Measurements from ENCODE around the gene PVRIG. TPM values are rescaled to one million over a fixed set of nuclear protein-coding genes. Genes with fewer than 3 reads are reported as not detected.
A peak's percentile ranks its signal among the peaks of the same experiment; 100 is the strongest.

PVRIG gene
- total and polyA plus RNA-seq, 2 of the 8 experiments (the other 6 are each of a cell fraction or from before 2014, with no cell fraction given), result 0.15 TPM; not detected in 1

- Histone ChIP-seq H3K4me3 (ENCODE audit: extremely low read depth in 1 of 4, insufficient read depth in 2 of 4, low read depth in 3 of 4, low read length in 4 of 4) (no peak overlapping the region), H3K23me2 (ENCODE audit: low read depth, low read length) (no peaks in the 10 kb centered on the region), H3K9ac (replicated peaks in 1 of 4; ENCODE audit: extremely low read depth in 1 of 4, low read depth in 3 of 4, low read length in 3 of 4) (no peak overlapping the region), H3K18ac (ENCODE audit: extremely low read depth, low read length) (peak overlapping the region; percentile 85), H3K4ac (replicated peaks; ENCODE audit: insufficient read length, low read depth, low read length) (peak overlapping the region; percentile 69), H2BK15ac (ENCODE audit: low read length) (no peak overlapping the region; the same call in 1 of the 2 replicates), H3K23ac (ENCODE audit: insufficient read length) (no peak overlapping the region), H3K79me1 (ENCODE audit: low read depth, low read length) (peaks cover 5% of the 10 kb centered on the region), H3K79me2 (ENCODE audit: control insufficient read depth in 1 of 2, insufficient read depth in 2 of 2, low read length in 2 of 2) (peaks cover 0 to 18% of the 10 kb centered on the region in 2 experiments; a peak in 2 of 4 replicates), H2BK12ac (ENCODE audit: low read depth, low read length) (no peak overlapping the region), H3K14ac (ENCODE audit: insufficient read length) (no peak overlapping the region), H3K56ac (replicated peaks; ENCODE audit: insufficient read length, low read depth, low read length) (no peak overlapping the region), H4K91ac (replicated peaks; ENCODE audit: insufficient read length, low read length) (peak overlapping the region; percentile 86), H4K5ac (ENCODE audit: insufficient read length, low read depth, low read length) (peak overlapping the region; percentile 71), H2AK5ac (ENCODE audit: low read depth, low read length) (no peak overlapping the region), H3K4me1 (replicated peaks in 1 of 4; ENCODE audit: control insufficient read depth in 3 of 4, insufficient read depth in 4 of 4, low read length in 3 of 4) (peaks cover 8 to 18% (median 11%) of the 10 kb centered on the region in 4 experiments), H3K4me2 (ENCODE audit: insufficient read depth in 1 of 2, low read depth in 2 of 2, low read length in 2 of 2) (peak overlapping the region; percentile 22 to 42; a peak in 3 of 4 replicates), H2BK120ac (replicated peaks; ENCODE audit: low read depth, low read length) (no peak overlapping the region), H3K36me3 (ENCODE audit: control insufficient read depth in 2 of 4, insufficient read depth in 4 of 4, low read length in 3 of 4) (no peaks in the 10 kb centered on the region), H2BK20ac (ENCODE audit: low read length) (no peak overlapping the region; the same call in 1 of the 2 replicates), H3K27ac (ENCODE audit: low read depth, low read length) (peak overlapping the region; percentile 71; the same call in 1 of the 2 replicates), H4K8ac (ENCODE audit: extremely low read depth, insufficient read depth, low read length) (no peak overlapping the region; the same call in 1 of the 2 replicates), H2BK5ac (ENCODE audit: low read depth, low read length) (peak overlapping the region; percentile 74; the same call in 1 of the 2 replicates), H3K27me3 (replicated peaks in 1 of 4; ENCODE audit: control insufficient read depth in 3 of 4, extremely low read depth in 1 of 4, insufficient read depth in 3 of 4, low read length in 3 of 4) (no peaks in the 10 kb centered on the region), H2AFZ (ENCODE audit: low read length) (no peak overlapping the region), H4K20me1 (replicated peaks in 1 of 2; ENCODE audit: control insufficient read depth in 1 of 2, insufficient read depth in 2 of 2, low read length in 2 of 2) (peaks cover 0 to 3% of the 10 kb centered on the region in 2 experiments), H3K9me3 (ENCODE audit: insufficient read depth in 2 of 2, low read depth in 1 of 2, low read length in 1 of 2) (no peaks in the 10 kb centered on the region)
- FAIRE-seq, result no peak
- ChIA-PET CTCF (ENCODE audit: partially characterized antibody) (interaction anchor here (0.5 to 2.0 kb wide), 4 partner anchors 13 to 340 kb away, joined by 3 to 6 read pairs (median 4); no protein-coding TSS in a partner anchor), POLR2A (ENCODE audit: partially characterized antibody) (interaction anchor here (1.6 kb wide), 1 partner anchor 181 kb away, joined by 6 read pairs; the partner anchor contains the start of gene ZCWPW1)
- peak; percentile 73 to 74 for DNase-seq (ENCODE audit: low read depth in 1 of 2, low spot score in 2 of 2)
- 50% methylated on average over 11 of the region's 11 CpGs; no CpG with 5 or more reads in 1 of the 2 experiments for WGBS, 2 experiments (ENCODE audit: extremely low coverage in 1 of 2, insufficient coverage in 1 of 2, insufficient read length in 1 of 2, insufficient replicate concordance in 2 of 2, low coverage in 1 of 2, low lambda C conversion rate in 2 of 2, missing lambda C conversion rate in 1 of 2)
- TF ChIP-seq PHF8 (conservative IDR thresholded peaks at IDR 0.05; ENCODE audit: low read depth, low read length) (no peak), SP1 (IDR thresholded peaks at IDR 0.05; ENCODE audit: low read depth, low read length) (peak; percentile 43; the same call in 1 of the 2 replicates), SP2 (IDR thresholded peaks at IDR 0.05; ENCODE audit: low read length) (no peak), TAF7 (optimal IDR thresholded peaks at IDR 0.05; ENCODE audit: borderline replicate concordance, low read depth, low read length) (no peak), SIX5 (IDR thresholded peaks at IDR 0.05; ENCODE audit: low read depth, low read length) (no peak), CHD1 (IDR thresholded peaks at IDR 0.05; ENCODE audit: low read depth, low read length) (no peak), CBX5 (IDR thresholded peaks at IDR 0.05; ENCODE audit: low read depth, low read length) (no peak), CHD2 (IDR thresholded peaks at IDR 0.05; ENCODE audit: low read length) (no peak), BACH1 (IDR thresholded peaks at IDR 0.05; ENCODE audit: low read length) (peak; percentile 94), SRF (IDR thresholded peaks at IDR 0.05; ENCODE audit: low read depth, low read length) (no peak), ASH2L (IDR thresholded peaks at IDR 0.05; ENCODE audit: low read length) (no peak)
These were observed 27.5 kb downstream of the PVRIG start for GRCh38 chr7:100247152-100247757.
